HepG2 (cell line): ENCODE data around the gene LAMB4. TPM values are rescaled to one million over a fixed set of nuclear protein-coding genes. Genes with fewer than 3 reads are reported as not detected.

Experiments used
- ATAC-seq: fragments of 200-7000 bp; cut with Tn5 transposase; 3 replicates; pipeline ENCODE4 v1.9.1; 2020; ENCODE audit warnings: mild to moderate bottlenecking, moderate library complexity
- BruUV-seq: library from RNA; stranded (reverse); fragments of 400-500 nt; replicated peaks from 2 replicates; lab custom pipeline; 2021; lab: Mats Ljungman, UMichigan
- CTCF ChIA-PET: fragments of 300-600 bp; formaldehyde crosslinking; extraction: SDS; loops from one replicate; lab custom pipeline; 2021; ENCODE audit warnings: low total read pairs, inconsistent platforms, low intra/inter-chr PET ratio; lab: Yijun Ruan, JAX
- POLR2A ChIA-PET: fragments of 350-600 bp; sonication (Branson Sonifier 250); formaldehyde crosslinking; loops from one replicate; lab custom pipeline; 2020; ENCODE audit warnings: antibody characterized with exemption, inconsistent platforms; lab: Yijun Ruan, JAX
- DNase-seq: peaks from one replicate; pipeline ENCODE4 v3.0.0-alpha.2; 2015; ENCODE audit warnings: low spot score
- FAIRE-seq: peaks from 3 replicates; lab custom pipeline; 2011; peaks lifted over from hg19 to GRCh38; lab: Jason Lieb, UNC
- H2AFZ ChIP-seq: one replicate; pipeline ENCODE4 v1.6.1; 2011; ENCODE audit warnings: low read length, inconsistent platforms
- H3K27ac ChIP-seq: fragments of 300-600 bp; 3 replicates; pipeline ENCODE4 v1.8.0; 2011; ENCODE audit warnings: mixed run types, mild to moderate bottlenecking, mixed read lengths, low read length, inconsistent platforms; ENCODE audit not compliant: insufficient read depth; ENCODE audit errors: extremely low read length
- H3K27me3 ChIP-seq, 2 experiments: fragments of 200-600 bp in 1 of 2; 2 replicates in 1 of 2; 3 replicates in 1 of 2; pipeline versions ENCODE4 v1.6.0 to v1.8.0; 2011; ENCODE audit warnings: low read length in 2 of 2, mild to moderate bottlenecking in 2 of 2, moderate library complexity in 2 of 2, inconsistent platforms in 1 of 2; ENCODE audit not compliant: insufficient read depth in 2 of 2, control insufficient read depth in 1 of 2
- H3K36me3 ChIP-seq, 2 experiments: fragments of 200-600 bp in 1 of 2; replicated peaks in 1 of 2; 2 replicates in 1 of 2; 3 replicates in 1 of 2; pipeline versions ENCODE4 v1.5.1 to v1.8.0; 2011; ENCODE audit warnings: low read length in 2 of 2, inconsistent platforms in 1 of 2; ENCODE audit not compliant: insufficient read depth in 2 of 2, control insufficient read depth in 1 of 2
- H3K4me1 ChIP-seq: 2 replicates; pipeline ENCODE4 v1.5.1; 2012; ENCODE audit warnings: low read length, inconsistent platforms; ENCODE audit not compliant: insufficient read depth
- H3K4me2 ChIP-seq: 2 replicates; pipeline ENCODE4 v1.6.0; 2011; ENCODE audit warnings: low read depth, low read length, inconsistent platforms
- H3K4me3 ChIP-seq, 3 experiments: fragments of 200-600 bp in 1 of 3; sonication (generic), shearing (Covaris generic) in 1 of 3; replicated peaks in 1 of 3; 2 replicates each; pipeline ENCODE4 v1.5.1; 2011 to 2016; ENCODE audit warnings: low read length in 3 of 3, inconsistent platforms in 2 of 3, low read depth in 2 of 3, mild to moderate bottlenecking in 2 of 3, control low read depth in 1 of 3, mixed read lengths in 1 of 3; ENCODE audit not compliant: insufficient read depth in 1 of 3
- H3K79me2 ChIP-seq: one replicate; pipeline ENCODE4 v1.6.1; 2011; ENCODE audit warnings: low read length, inconsistent platforms; ENCODE audit not compliant: insufficient read depth
- H3K9ac ChIP-seq: 2 replicates; pipeline ENCODE4 v1.6.0; 2011; ENCODE audit warnings: mild to moderate bottlenecking, low read depth, low read length, inconsistent platforms; ENCODE audit not compliant: insufficient read depth
- H3K9me3 ChIP-seq: 2 replicates; pipeline ENCODE4 v1.5.1; 2012; ENCODE audit warnings: mild to moderate bottlenecking, low read length
- H4K20me1 ChIP-seq: 2 replicates; pipeline ENCODE4 v1.6.0; 2011; ENCODE audit warnings: inconsistent platforms, mild to moderate bottlenecking, low read length, moderate library complexity; ENCODE audit not compliant: insufficient read depth
- FOXJ3 ChIP-seq: sonication (generic); formaldehyde crosslinking; IDR thresholded peaks from 2 replicates; pipeline ENCODE4 v1.4.0; 2020; ENCODE audit warnings: missing genetic modification reagents, mild to moderate bottlenecking, borderline replicate concordance
- RAD21 ChIP-seq: fragments of 450-650 bp; formaldehyde crosslinking; IDR thresholded peaks from 2 replicates; pipeline ENCODE4 v1.5.0; 2020; ENCODE audit warnings: mild to moderate bottlenecking
- SMC3 ChIP-seq: IDR thresholded peaks from 2 replicates; pipeline ENCODE4 v1.6.1; 2011; ENCODE audit warnings: low read length, improper control_type of control experiment
- SOX6 ChIP-seq, 2 experiments: fragments of 450-650 bp in 1 of 2; sonication (generic) in 1 of 2; formaldehyde crosslinking in 1 of 2; IDR thresholded peaks; 2 replicates each; pipeline versions ENCODE4 v1.4.0 to v1.6.1; 2017 to 2020; ENCODE audit warnings: antibody characterized with exemption in 1 of 2, mild to moderate bottlenecking in 1 of 2, missing genetic modification reagents in 1 of 2
- STAG1 ChIP-seq: sonication (generic); formaldehyde crosslinking; IDR thresholded peaks from 2 replicates; pipeline ENCODE4 v1.4.0; 2020; ENCODE audit warnings: missing genetic modification reagents
- ZNF296 ChIP-seq: sonication (generic); formaldehyde crosslinking; conservative IDR thresholded peaks from 2 replicates; pipeline ENCODE4 v1.5.0; 2020; ENCODE audit warnings: mild to moderate bottlenecking, missing genetic modification reagents
- WGBS: methylation state at CpG from one replicate; pipeline ENCODE4 v1.1.6; 2017; ENCODE audit warnings: low lambda C conversion rate; 5-methylcytosine and 5-hydroxymethylcytosine counted together
- in situ Hi-C: cut with HindIII; loops from 2 replicates; pipeline ENCODE4 v1.10.0; 2017; ENCODE audit warnings: low pct_unique_long_range_greater_than_20kb; ENCODE audit not compliant: extremely low pct_ligation_motif_present
- intact Hi-C: fragments of 100-400 bp; cut with micrococcal nuclease; formaldehyde crosslinking; loops from one replicate; pipeline ENCODE4 v1.10.0; 2022; ENCODE audit not compliant: unreplicated experiment
- polyA plus RNA-seq, 8 experiments: library from polyadenylated mRNA; depleted of rRNA in 3 of 8; stranded (reverse) in 7 of 8; unstranded in 1 of 8; fragments of >200 nt; fragmentation: Illumina TruSeq in 4 of 8; extraction: Trizol in 4 of 8; gene quantifications; 2 replicates each; pipeline versions ENCODE4 v1.2.1 to v1.2.3, GENCODE V29; 2011 to 2016; ENCODE audit warnings: low read depth in 4 of 8, missing spikeins in 1 of 8, mixed read lengths in 1 of 8; ENCODE audit not compliant: insufficient read depth in 1 of 8
- total RNA-seq, 5 experiments: library from RNA; depleted of rRNA; stranded (reverse); fragments of >200 nt; fragmentation: Illumina TruSeq; extraction: Trizol; gene quantifications; 2 replicates each; pipeline ENCODE4 v1.2.3, GENCODE V29; 2016; ENCODE audit warnings: low read depth in 1 of 5
- TF ChIP-seq, protein P1 (sequence below): sonication (generic); formaldehyde crosslinking; IDR thresholded peaks from 2 replicates; pipeline ENCODE4 v1.5.0; 2020; ENCODE audit warnings: mild to moderate bottlenecking, missing genetic modification reagents, moderate library complexity
- TF ChIP-seq, protein P2 (sequence below): sonication (generic); formaldehyde crosslinking; IDR thresholded peaks from 2 replicates; pipeline ENCODE4 v1.5.0; 2020; ENCODE audit warnings: missing genetic modification reagents

The LAMB4 gene
- total and polyA plus RNA-seq, 2 of the 13 experiments (the other 11 are each of a cell fraction or from before 2014, with no cell fraction given), result 0.05 TPM; not detected in 1

DNA sequence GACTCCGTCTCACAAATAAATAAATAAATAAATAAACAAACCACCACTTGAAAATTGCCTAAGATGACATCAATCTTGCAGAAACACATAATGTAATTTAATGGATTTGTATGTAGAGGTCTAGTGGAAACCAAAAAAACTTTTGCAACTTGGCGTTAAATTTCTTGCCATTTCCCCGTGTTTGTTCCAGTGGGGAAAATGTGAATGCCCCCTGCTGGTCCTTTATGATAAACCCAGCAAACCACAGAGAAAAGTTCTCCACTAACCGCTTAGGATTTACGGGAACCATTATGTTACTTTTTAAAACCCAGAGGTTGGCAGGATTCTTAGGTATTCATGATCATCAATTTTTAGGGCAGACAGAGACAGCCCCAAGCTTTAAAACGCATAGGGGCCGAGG is 32.5 kb downstream of the LAMB4 start:
- peak; percentile 20 for DNase-seq
- POLR2A ChIA-PET, result no interaction called here

More for the DNA sequence above, 32.5 kb downstream of the LAMB4 start:
- H3K9ac ChIP-seq, result no peak overlapping the region
- no peaks in the 10 kb centered on the region for H3K79me2 ChIP-seq
- H3K36me3 ChIP-seq, result no peaks in the 10 kb centered on the region
- H3K27ac ChIP-seq, result no peak overlapping the region
- TF ChIP-seq RAD21 (CRISPR knock-in tag) (peak; percentile 31; the same call in 1 of the 2 replicates), SMC3 (peak; percentile 61), FOXJ3 (no peak), SOX6 (IDR thresholded peaks at IDR 0.05) (no peak), SOX6 (CRISPR knock-in tag; IDR thresholded peaks at IDR 0.05) (0 out of 2 replicates have a peak, but pooled peaks have one; percentile 34), STAG1 (CRISPR knock-in tag) (peak; percentile 69), ZNF296 (CRISPR knock-in tag) (no peak)
- TF ChIP-seq, protein P1, sequence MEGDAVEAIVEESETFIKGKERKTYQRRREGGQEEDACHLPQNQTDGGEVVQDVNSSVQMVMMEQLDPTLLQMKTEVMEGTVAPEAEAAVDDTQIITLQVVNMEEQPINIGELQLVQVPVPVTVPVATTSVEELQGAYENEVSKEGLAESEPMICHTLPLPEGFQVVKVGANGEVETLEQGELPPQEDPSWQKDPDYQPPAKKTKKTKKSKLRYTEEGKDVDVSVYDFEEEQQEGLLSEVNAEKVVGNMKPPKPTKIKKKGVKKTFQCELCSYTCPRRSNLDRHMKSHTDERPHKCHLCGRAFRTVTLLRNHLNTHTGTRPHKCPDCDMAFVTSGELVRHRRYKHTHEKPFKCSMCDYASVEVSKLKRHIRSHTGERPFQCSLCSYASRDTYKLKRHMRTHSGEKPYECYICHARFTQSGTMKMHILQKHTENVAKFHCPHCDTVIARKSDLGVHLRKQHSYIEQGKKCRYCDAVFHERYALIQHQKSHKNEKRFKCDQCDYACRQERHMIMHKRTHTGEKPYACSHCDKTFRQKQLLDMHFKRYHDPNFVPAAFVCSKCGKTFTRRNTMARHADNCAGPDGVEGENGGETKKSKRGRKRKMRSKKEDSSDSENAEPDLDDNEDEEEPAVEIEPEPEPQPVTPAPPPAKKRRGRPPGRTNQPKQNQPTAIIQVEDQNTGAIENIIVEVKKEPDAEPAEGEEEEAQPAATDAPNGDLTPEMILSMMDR (CRISPR knock-in tag), result peak; percentile 65
- TF ChIP-seq, protein P2, sequence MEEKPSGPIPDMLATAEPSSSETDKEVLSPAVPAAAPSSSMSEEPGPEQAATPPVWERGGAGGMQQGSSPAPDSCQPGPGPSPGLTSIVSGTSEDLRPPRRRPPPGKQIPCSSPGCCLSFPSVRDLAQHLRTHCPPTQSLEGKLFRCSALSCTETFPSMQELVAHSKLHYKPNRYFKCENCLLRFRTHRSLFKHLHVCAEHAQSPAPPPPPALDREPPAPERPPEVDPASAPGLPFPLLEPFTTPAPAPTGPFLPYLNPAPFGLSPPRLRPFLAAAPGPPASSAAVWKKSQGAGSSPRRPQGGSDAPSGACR (CRISPR knock-in tag), result no peak
- CTCF ChIA-PET, result no interaction called here
- no peak overlapping the region for H3K4me2 ChIP-seq
- no peaks in the 10 kb centered on the region; a peak in 1 of 5 replicates for H3K27me3 ChIP-seq
- ATAC-seq, result no peak
- no TSS peak for BruUV-seq
- H3K4me3 ChIP-seq, result no peak overlapping the region
- no peaks in the 10 kb centered on the region for H4K20me1 ChIP-seq
- H2AFZ ChIP-seq, result no peak overlapping the region
- H3K9me3 ChIP-seq, result no peaks in the 10 kb centered on the region
- intact Hi-C loops, result loop anchor here (5.0 kb wide), 1 partner anchor 45 kb away; no protein-coding TSS in a partner anchor
- no peak for FAIRE-seq
- in situ Hi-C loops, result no loop called here
- WGBS, result 47% methylated on average over 7 of the region's 7 CpGs
- H3K4me1 ChIP-seq, result peaks cover 39% of the 10 kb centered on the region
